Measurements from ENCODE around the gene FGF2. TPM values are rescaled to one million over a fixed set of nuclear protein-coding genes. Genes with fewer than 3 reads are reported as not detected.
"Not testable (repeated sequence)": the region's sequence is repeated elsewhere in the genome, so short reads cannot be mapped to it uniquely, and the experiment has no call there.

FGF2 gene
- total RNA-seq, 4 donors from 2014 or later: 0.53 to 7.0 (median 3.5) TPM

GRCh38 chr4:122783301-122784215, 43.1 kb upstream of the FGF2 start:
- Histone ChIP-seq H3K4me1 (peaks cover 0 to 22% (median 11%) of the 10 kb centered on the region in 3 donors), H3K9me3 (no peaks in the 10 kb centered on the region), H3K36me3 (no peaks in the 10 kb centered on the region), H3K27me3 (no peaks in the 10 kb centered on the region), H3K4me3 (no peak overlapping the region), H3K27ac (peak overlapping the region in 2 of 4 donors; percentile 19)
- intact Hi-C loops (cut with DNase I): no loop called here
- no peak for TF ChIP-seq CTCF (IDR thresholded peaks at IDR 0.05)
- TF ChIP-seq POLR2A (IDR thresholded peaks at IDR 0.05): no peak
- WGBS, 2 donors: 33 to 34% methylated on average over 6 of the region's 6 CpGs
- no peak for DNase-seq

GRCh38 chr4:122784261-122784660, 42.4 kb upstream of the FGF2 start:
- no peaks in the 10 kb centered on the region for H3K9me3 ChIP-seq
- intact Hi-C loops (cut with DNase I): no loop called here

GRCh38 chr4:122785099-122785498, 41.5 kb upstream of the FGF2 start:
- Histone ChIP-seq H3K27me3 (no peaks in the 10 kb centered on the region), H3K27ac (no peak overlapping the region), H3K4me1 (peaks cover 0 to 22% (median 11%) of the 10 kb centered on the region in 3 donors), H3K9me3 (no peaks in the 10 kb centered on the region), H3K36me3 (no peaks in the 10 kb centered on the region), H3K4me3 (no peak overlapping the region)
- WGBS, 2 donors: 89 to 92% methylated on average over 2 of the region's 2 CpGs
- intact Hi-C loops (cut with DNase I): no loop called here
- DNase-seq: no peak
- no peak for TF ChIP-seq POLR2A (IDR thresholded peaks at IDR 0.05)
- TF ChIP-seq CTCF (IDR thresholded peaks at IDR 0.05): no peak

More at GRCh38 chr4:122784261-122784660, 42.4 kb upstream of the FGF2 start:
- H3K4me1 ChIP-seq: peaks cover 0 to 22% (median 11%) of the 10 kb centered on the region in 3 donors
- no peak overlapping the region for H3K4me3 ChIP-seq
- H3K36me3 ChIP-seq: no peaks in the 10 kb centered on the region
- DNase-seq: no peak
- WGBS, 2 donors: 10 to 31% methylated on average over 1 of the region's 1 CpG
- H3K27ac ChIP-seq: no peak overlapping the region
- H3K27me3 ChIP-seq: no peaks in the 10 kb centered on the region
- TF ChIP-seq POLR2A (IDR thresholded peaks at IDR 0.05) (no peak), CTCF (IDR thresholded peaks at IDR 0.05) (no peak)

GRCh38 chr4:122786296-122786695, 40.3 kb upstream of the FGF2 start:
- H3K4me3 ChIP-seq; H3K36me3 ChIP-seq; H3K27ac ChIP-seq; H3K9me3 ChIP-seq; H3K27me3 ChIP-seq; intact Hi-C loops (cut with DNase I); DNase-seq: not testable (repeated sequence)
- WGBS, 2 donors: 94 to 95% methylated on average over 4 of the region's 4 CpGs
- peaks cover 0 to 22% (median 11%) of the 10 kb centered on the region in 3 donors for H3K4me1 ChIP-seq

GRCh38 chr4:122786920-122787319, 39.7 kb upstream of the FGF2 start:
- H3K4me3 ChIP-seq; H3K27me3 ChIP-seq; H3K27ac ChIP-seq; intact Hi-C loops (cut with DNase I); DNase-seq; H3K9me3 ChIP-seq; H3K36me3 ChIP-seq: not testable (repeated sequence)
- H3K4me1 ChIP-seq: peaks cover 0 to 22% (median 11%) of the 10 kb centered on the region in 3 donors
- WGBS, 2 donors: 60 to 92% methylated on average over 1 of the region's 1 CpG

- H3K4me1 ChIP-seq: peaks cover 0 to 15% (median 11%) of the 10 kb centered on the region in 3 donors
- no peak for DNase-seq
- TF ChIP-seq CTCF (IDR thresholded peaks at IDR 0.05) (no peak), POLR2A (IDR thresholded peaks at IDR 0.05) (no peak)
- no peak overlapping the region for H3K4me3 ChIP-seq
- H3K9me3 ChIP-seq: no peaks in the 10 kb centered on the region
- WGBS, 2 donors: 53 to 81% methylated on average over 1 of the region's 1 CpG
- H3K36me3 ChIP-seq: no peaks in the 10 kb centered on the region
- H3K27ac ChIP-seq: no peak overlapping the region
- H3K27me3 ChIP-seq: no peaks in the 10 kb centered on the region
- intact Hi-C loops (cut with DNase I): no loop called here
Observed at GRCh38 chr4:122787940-122788339, 38.7 kb upstream of the FGF2 start.

Measured in esophagus squamous epithelium (tissue), 5 donors.